ENCODE results near the gene IL1RL1. TPM values are rescaled to one million over a fixed set of nuclear protein-coding genes. Genes with fewer than 3 reads are reported as not detected.

The IL1RL1 gene
- polyA plus RNA-seq, 1 of the 3 experiments (the other 2 are of a cell fraction), result not detected

GRCh38 chr2:102315921-102316320, 4.6 kb downstream of the IL1RL1 start:
- H2AFZ ChIP-seq (ENCODE audit: low read depth), result no peak overlapping the region
- CTCF ChIA-PET, result no interaction called here
- H3K9me3 ChIP-seq, result no peaks in the 10 kb centered on the region
- DNase-seq, result no peak
- H3K9ac ChIP-seq, result no peak overlapping the region
- H3F3A ChIP-seq (replicated peaks; ENCODE audit: insufficient read depth), result no peaks in the 10 kb centered on the region
- no peak overlapping the region for H3K4me3 ChIP-seq (ENCODE audit: low read depth in 2 of 2, low read length in 1 of 2)
- WGBS (ENCODE audit: low lambda C conversion rate), result 20% methylated on average over 2 of the region's 2 CpGs
- POLR2A ChIA-PET, result no interaction called here
- H3K4me2 ChIP-seq, result no peak overlapping the region
- H3K4me1 ChIP-seq (ENCODE audit: control insufficient read depth in 1 of 2, insufficient read depth in 2 of 2, low read depth in 1 of 2, low read length in 1 of 2), result no peaks in the 10 kb centered on the region
- H3K36me3 ChIP-seq (replicated peaks in 1 of 2; ENCODE audit: control insufficient read depth in 1 of 2, insufficient read depth in 2 of 2, low read length in 1 of 2), result no peaks in the 10 kb centered on the region
- no peaks in the 10 kb centered on the region for H3K9me2 ChIP-seq
- TF ChIP-seq USF2 (IDR thresholded peaks at IDR 0.05; ENCODE audit: borderline replicate concordance, low read depth, low read length) (no peak), TCF12 (IDR thresholded peaks at IDR 0.05) (no peak), YY1 (IDR thresholded peaks at IDR 0.05; ENCODE audit: low read depth) (no peak), FOXM1 (IDR thresholded peaks at IDR 0.05; ENCODE audit: low read depth) (no peak), ELF1 (IDR thresholded peaks at IDR 0.05) (no peak), GATA2 (CRISPR knock-in tag; IDR thresholded peaks at IDR 0.05) (no peak), RFX5 (IDR thresholded peaks at IDR 0.05; ENCODE audit: low read length) (no peak), EP300 (IDR thresholded peaks at IDR 0.05; ENCODE audit: borderline replicate concordance in 1 of 2, low read depth in 1 of 2, low read length in 1 of 2) (no peak), SMC3 (IDR thresholded peaks at IDR 0.05; ENCODE audit: low read depth, low read length) (no peak), TAF1 (IDR thresholded peaks at IDR 0.05; ENCODE audit: borderline replicate concordance, low read depth, low read length) (no peak), EZH2phosphoT487 (IDR thresholded peaks at IDR 0.05; ENCODE audit: borderline replicate concordance, low read depth) (no peak), MXI1 (IDR thresholded peaks at IDR 0.05; ENCODE audit: low read depth, low read length) (no peak), FOXJ3 (CRISPR knock-in tag; IDR thresholded peaks at IDR 0.05) (no peak), SIN3A (IDR thresholded peaks at IDR 0.05; ENCODE audit: borderline replicate concordance, low read depth, low read length) (no peak)
- TF ChIP-seq, protein P1, sequence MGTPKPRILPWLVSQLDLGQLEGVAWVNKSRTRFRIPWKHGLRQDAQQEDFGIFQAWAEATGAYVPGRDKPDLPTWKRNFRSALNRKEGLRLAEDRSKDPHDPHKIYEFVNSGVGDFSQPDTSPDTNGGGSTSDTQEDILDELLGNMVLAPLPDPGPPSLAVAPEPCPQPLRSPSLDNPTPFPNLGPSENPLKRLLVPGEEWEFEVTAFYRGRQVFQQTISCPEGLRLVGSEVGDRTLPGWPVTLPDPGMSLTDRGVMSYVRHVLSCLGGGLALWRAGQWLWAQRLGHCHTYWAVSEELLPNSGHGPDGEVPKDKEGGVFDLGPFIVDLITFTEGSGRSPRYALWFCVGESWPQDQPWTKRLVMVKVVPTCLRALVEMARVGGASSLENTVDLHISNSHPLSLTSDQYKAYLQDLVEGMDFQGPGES (IDR thresholded peaks at IDR 0.05; ENCODE audit: low read depth, low read length), result no peak
- no peaks in the 10 kb centered on the region for H4K20me1 ChIP-seq (ENCODE audit: insufficient read depth)
- H3K27ac ChIP-seq (ENCODE audit: low read depth in 2 of 2, low read length in 1 of 2), result no peak overlapping the region
- H3K27me3 ChIP-seq (ENCODE audit: insufficient read depth), result no peaks in the 10 kb centered on the region; the same call in 1 of the 2 replicates
- H3K79me2 ChIP-seq (ENCODE audit: insufficient read depth), result no peaks in the 10 kb centered on the region

DNA sequence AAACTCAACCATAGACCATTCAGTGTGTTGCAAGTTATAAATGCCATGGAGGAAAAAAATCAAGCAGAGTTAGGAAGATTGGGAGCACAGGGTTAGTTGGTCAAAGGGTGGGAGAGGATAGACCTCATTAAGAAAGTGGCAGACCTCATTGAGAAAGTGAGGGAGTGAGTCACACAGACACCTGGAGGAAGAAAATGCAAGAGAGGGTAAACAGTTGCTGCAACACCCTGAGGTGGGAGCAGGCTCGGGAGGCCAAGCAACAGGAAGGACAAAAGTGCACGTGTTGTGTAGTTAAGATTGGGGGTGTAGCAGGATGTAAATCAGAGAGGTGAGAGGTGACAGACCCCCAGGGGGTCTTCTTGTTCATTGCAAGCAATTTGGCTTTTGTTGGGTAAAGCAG, 6.4 kb downstream of the IL1RL1 start:
- Histone ChIP-seq H3K27ac (ENCODE audit: low read depth in 2 of 2, low read length in 1 of 2) (no peak overlapping the region), H3K9me2 (no peaks in the 10 kb centered on the region)

More for the DNA sequence above, 6.4 kb downstream of the IL1RL1 start:
- Histone ChIP-seq H3K4me3 (ENCODE audit: low read depth in 2 of 2, low read length in 1 of 2) (no peak overlapping the region), H3K9me3 (no peaks in the 10 kb centered on the region), H3K27me3 (ENCODE audit: insufficient read depth) (no peaks in the 10 kb centered on the region; the same call in 1 of the 2 replicates), H3K9ac (no peak overlapping the region), H3K79me2 (ENCODE audit: insufficient read depth) (no peaks in the 10 kb centered on the region), H3F3A (replicated peaks; ENCODE audit: insufficient read depth) (no peaks in the 10 kb centered on the region), H3K36me3 (replicated peaks in 1 of 2; ENCODE audit: control insufficient read depth in 1 of 2, insufficient read depth in 2 of 2, low read length in 1 of 2) (no peaks in the 10 kb centered on the region), H3K4me1 (ENCODE audit: control insufficient read depth in 1 of 2, insufficient read depth in 2 of 2, low read depth in 1 of 2, low read length in 1 of 2) (no peaks in the 10 kb centered on the region), H4K20me1 (ENCODE audit: insufficient read depth) (no peaks in the 10 kb centered on the region), H3K4me2 (no peak overlapping the region), H2AFZ (ENCODE audit: low read depth) (no peak overlapping the region)
- no peak for DNase-seq
- TF ChIP-seq YY1 (IDR thresholded peaks at IDR 0.05; ENCODE audit: low read depth), result no peak
- WGBS (ENCODE audit: low lambda C conversion rate), result 3% methylated on average over 2 of the region's 2 CpGs
- ChIA-PET CTCF (no interaction called here), POLR2A (no interaction called here)

Data from SK-N-SH (cell line).